SHP77 treated with DMSO at 0.1 percent for 48 hours (cell line): ENCODE data around the gene SCRN1.
"Not testable (repeated sequence)": the region's sequence is repeated elsewhere in the genome, so short reads cannot be mapped to it uniquely, and the experiment has no call there.

Experiments used
- DNase-seq: peaks from one replicate; lab custom pipeline; 2025; lab: John Stamatoyannopoulos, UW

SCRN1 gene

GRCh38 chr7:29890786-29891185, 98.8 kb downstream of the SCRN1 start:
- not testable (repeated sequence) for DNase-seq

GRCh38 chr7:29890251-29890650, 99.3 kb downstream of the SCRN1 start:
- no peak for DNase-seq

- no peak for DNase-seq
These were observed 100.3 kb downstream of the SCRN1 start for GRCh38 chr7:29889288-29889687.

GRCh38 chr7:29888006-29888405, 101.6 kb downstream of the SCRN1 start:
- DNase-seq: no peak

- DNase-seq: no peak
These were observed 102.8 kb downstream of the SCRN1 start for GRCh38 chr7:29886827-29887226.

- DNase-seq: no peak
These were observed 104.0 kb downstream of the SCRN1 start for GRCh38 chr7:29885626-29886025.

GRCh38 chr7:29884399-29885272, 105.0 kb downstream of the SCRN1 start:
- peak; percentile 39 for DNase-seq

GRCh38 chr7:29883462-29884398, 105.9 kb downstream of the SCRN1 start:
- no peak for DNase-seq

- DNase-seq: no peak
These were observed 107.1 kb downstream of the SCRN1 start for GRCh38 chr7:29882481-29882880.

GRCh38 chr7:29881724-29882123, 107.9 kb downstream of the SCRN1 start:
- no peak for DNase-seq

GRCh38 chr7:29879609-29880008, 110.0 kb downstream of the SCRN1 start:
- no peak for DNase-seq

- no peak for DNase-seq
These were observed 111.4 kb downstream of the SCRN1 start for GRCh38 chr7:29878081-29878688.

- no peak for DNase-seq
These were observed 112.4 kb downstream of the SCRN1 start for GRCh38 chr7:29877196-29877595.

GRCh38 chr7:29875741-29876140, 113.9 kb downstream of the SCRN1 start:
- DNase-seq: no peak

GRCh38 chr7:29873644-29874294, 115.8 kb downstream of the SCRN1 start:
- no peak for DNase-seq

GRCh38 chr7:29871787-29872398, 117.7 kb downstream of the SCRN1 start:
- no peak for DNase-seq
